ENCODE data around the gene UGT1A7. TPM values are rescaled to one million over a fixed set of nuclear protein-coding genes. Genes with fewer than 3 reads are reported as not detected.

Gene UGT1A7
- total RNA-seq, 1 donor from 2014 or later = not detected

DNA sequence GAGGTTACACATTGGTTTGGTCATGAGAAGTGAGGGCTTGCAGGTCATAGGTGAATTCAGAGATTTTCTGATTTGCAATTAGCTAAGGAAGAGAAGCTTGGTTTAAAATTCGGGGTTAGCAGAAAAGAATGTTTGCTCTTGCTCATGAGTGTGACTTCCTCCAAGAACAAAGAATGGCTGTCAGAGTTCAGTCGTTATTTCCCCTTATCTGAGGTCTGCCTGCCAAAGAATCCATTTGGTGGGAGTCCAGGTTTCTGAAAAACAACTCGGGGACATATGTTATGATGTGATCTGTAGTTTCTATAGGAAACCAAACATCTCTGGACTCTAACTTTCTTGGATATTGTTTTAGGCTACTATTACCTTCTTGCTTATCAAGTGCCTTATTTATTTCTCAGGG lies 7.8 kb downstream of the UGT1A7 start:
- H3K36me3 Mint-ChIP-seq (ENCODE audit: low read depth) = no peaks in the 10 kb centered on the region
- DNase-seq (no peak), ATAC-seq (ENCODE audit: low read depth) (no peak)
- H3K4me1 Mint-ChIP-seq = no peaks in the 10 kb centered on the region
- no peaks in the 10 kb centered on the region for H3K9me3 Mint-ChIP-seq
- intact Hi-C loops (cut with micrococcal nuclease) = no loop called here
- H3K27ac Mint-ChIP-seq = no peak overlapping the region
- ChIA-PET POLR2A (no interaction called here), CTCF (no interaction called here)
- H3K27me3 Mint-ChIP-seq = peaks cover 6% of the 10 kb centered on the region
- TF ChIP-seq, protein P1, sequence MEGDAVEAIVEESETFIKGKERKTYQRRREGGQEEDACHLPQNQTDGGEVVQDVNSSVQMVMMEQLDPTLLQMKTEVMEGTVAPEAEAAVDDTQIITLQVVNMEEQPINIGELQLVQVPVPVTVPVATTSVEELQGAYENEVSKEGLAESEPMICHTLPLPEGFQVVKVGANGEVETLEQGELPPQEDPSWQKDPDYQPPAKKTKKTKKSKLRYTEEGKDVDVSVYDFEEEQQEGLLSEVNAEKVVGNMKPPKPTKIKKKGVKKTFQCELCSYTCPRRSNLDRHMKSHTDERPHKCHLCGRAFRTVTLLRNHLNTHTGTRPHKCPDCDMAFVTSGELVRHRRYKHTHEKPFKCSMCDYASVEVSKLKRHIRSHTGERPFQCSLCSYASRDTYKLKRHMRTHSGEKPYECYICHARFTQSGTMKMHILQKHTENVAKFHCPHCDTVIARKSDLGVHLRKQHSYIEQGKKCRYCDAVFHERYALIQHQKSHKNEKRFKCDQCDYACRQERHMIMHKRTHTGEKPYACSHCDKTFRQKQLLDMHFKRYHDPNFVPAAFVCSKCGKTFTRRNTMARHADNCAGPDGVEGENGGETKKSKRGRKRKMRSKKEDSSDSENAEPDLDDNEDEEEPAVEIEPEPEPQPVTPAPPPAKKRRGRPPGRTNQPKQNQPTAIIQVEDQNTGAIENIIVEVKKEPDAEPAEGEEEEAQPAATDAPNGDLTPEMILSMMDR (IDR thresholded peaks at IDR 0.05) = no peak
- H3K4me3 Mint-ChIP-seq = no peak overlapping the region

DNA sequence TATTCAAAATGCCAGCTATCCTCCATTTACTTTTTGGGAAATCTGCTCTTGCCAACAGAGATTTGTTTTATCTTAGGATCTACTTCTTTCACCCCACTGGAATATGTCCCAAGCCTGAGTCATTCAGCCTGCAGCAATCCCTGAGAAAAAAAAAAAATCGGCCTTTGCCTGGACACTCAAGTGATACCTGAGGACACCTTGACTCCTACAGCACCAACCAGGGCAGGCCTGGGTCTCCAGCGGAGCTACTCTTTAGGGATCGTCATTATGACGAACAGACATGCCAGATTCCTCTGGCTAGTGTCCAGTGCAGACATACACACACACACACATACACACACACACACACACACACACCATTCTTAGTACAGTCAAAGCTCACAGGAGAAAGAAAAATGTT lies 8.7 kb downstream of the UGT1A7 start:
- Mint-ChIP-seq H3K4me3 (no peak overlapping the region), H3K9me3 (no peaks in the 10 kb centered on the region), H3K27me3 (peaks cover 6% of the 10 kb centered on the region), H3K27ac (no peak overlapping the region), H3K4me1 (no peaks in the 10 kb centered on the region), H3K36me3 (ENCODE audit: low read depth) (no peaks in the 10 kb centered on the region)
- ChIA-PET CTCF (no interaction called here), POLR2A (interaction anchor here (0.7 kb wide), 1 partner anchor 13 kb away, joined by 3 read pairs; no protein-coding TSS in a partner anchor)
- DNase-seq (no peak), ATAC-seq (ENCODE audit: low read depth) (no peak)
- TF ChIP-seq, protein P1 (IDR thresholded peaks at IDR 0.05) = no peak
- intact Hi-C loops (cut with micrococcal nuclease) = no loop called here

DNA sequence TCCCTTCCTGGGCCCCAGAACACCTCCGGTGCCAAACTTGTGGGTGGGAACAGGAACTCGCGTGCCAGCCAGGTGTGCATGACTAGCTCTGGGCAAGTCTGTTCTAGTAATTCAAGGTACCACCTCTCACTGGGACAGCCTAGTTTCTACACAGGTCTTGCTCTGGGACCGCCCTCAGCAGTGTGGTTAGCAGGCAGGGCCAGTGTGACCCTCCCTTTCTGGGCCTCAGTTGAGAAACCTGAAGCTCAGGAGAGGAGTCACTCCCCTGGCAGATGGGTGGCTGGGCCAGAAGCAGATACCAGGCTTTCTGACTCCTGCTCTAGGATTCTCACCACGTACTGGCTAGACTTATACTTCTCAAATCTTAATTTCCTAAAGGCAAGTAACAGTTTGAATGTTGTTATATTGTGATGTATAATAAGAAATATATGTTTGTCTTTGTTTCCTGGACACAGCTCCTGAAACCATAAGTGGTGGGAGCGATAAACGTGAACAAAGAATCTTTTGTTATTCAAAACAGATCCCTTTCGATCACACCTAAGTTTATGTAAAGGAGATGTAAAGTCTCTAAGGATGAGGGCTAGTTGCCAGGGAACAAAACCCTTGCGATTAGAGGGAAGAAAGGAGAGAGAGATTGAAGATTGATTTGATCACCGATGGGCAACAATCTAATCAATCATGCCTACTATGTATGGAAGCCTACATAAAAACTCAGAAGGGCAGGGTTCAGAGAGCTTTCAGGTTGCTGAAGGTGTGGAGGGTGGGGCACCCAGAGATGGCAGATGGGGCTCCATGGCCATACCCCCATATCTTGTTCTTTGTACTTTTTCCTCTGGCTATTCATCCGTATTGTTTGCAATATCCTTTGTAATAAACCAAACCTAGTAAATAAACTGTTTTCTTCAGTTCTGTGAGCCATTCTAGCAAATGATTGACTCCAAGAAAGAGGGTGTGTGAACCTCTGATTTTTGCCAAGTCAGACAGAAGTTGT lies 10.0 kb downstream of the UGT1A7 start:
- Mint-ChIP-seq H3K4me1 (no peaks in the 10 kb centered on the region), H3K27ac (no peak overlapping the region), H3K27me3 (peaks cover under 1% of the 10 kb centered on the region), H3K36me3 (ENCODE audit: low read depth) (no peaks in the 10 kb centered on the region), H3K9me3 (no peaks in the 10 kb centered on the region), H3K4me3 (no peak overlapping the region)
- ATAC-seq (ENCODE audit: low read depth) (no peak), DNase-seq (no peak)
- TF ChIP-seq, protein P1 (IDR thresholded peaks at IDR 0.05) = no peak
- POLR2A ChIA-PET = no interaction called here
- intact Hi-C loops (cut with micrococcal nuclease) = no loop called here
- CTCF ChIA-PET = no interaction called here

DNA sequence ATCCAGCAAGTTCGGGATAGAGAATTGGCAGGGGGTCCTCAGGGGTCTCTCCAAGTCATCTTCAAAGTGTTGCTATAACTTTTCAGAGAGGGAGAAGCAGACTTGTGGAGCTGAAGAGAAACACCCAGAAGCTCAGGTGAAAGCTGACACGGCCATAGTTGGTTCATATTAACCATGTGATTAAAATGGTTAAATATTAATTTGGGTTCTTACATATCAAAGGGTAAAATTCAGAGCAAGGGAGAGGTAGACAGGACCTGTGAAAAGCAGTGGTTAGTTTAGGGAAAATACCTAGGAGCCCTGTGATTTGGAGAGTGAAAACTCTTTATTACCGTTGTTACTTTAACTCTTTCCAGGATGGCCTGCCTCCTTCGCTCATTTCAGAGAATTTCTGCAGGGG lies 10.9 kb downstream of the UGT1A7 start, which contains the start of gene UGT1A6:
UGT1A6 (plus strand) TSS at position 243 of the 400 bp plus-strand sequence; CDS start at position 358, 115 bp downstream.
- Mint-ChIP-seq H3K4me3 (no peak within 1 kb of the TSS), H3K27me3 (peaks cover 5% of the 10 kb centered on the region), H3K4me1 (no peaks in the 10 kb centered on the region), H3K27ac (no peak within 1 kb of the TSS), H3K9me3 (no peaks in the 10 kb centered on the region), H3K36me3 (ENCODE audit: low read depth) (no peaks in the 10 kb centered on the region)
- TF ChIP-seq, protein P1 (IDR thresholded peaks at IDR 0.05) = no peak
- no peak for ATAC-seq (ENCODE audit: low read depth)
- intact Hi-C loops (cut with micrococcal nuclease) = no loop called here
- ChIA-PET CTCF (no interaction called here), POLR2A (no interaction called here)
- DNase-seq = no peak

DNA sequence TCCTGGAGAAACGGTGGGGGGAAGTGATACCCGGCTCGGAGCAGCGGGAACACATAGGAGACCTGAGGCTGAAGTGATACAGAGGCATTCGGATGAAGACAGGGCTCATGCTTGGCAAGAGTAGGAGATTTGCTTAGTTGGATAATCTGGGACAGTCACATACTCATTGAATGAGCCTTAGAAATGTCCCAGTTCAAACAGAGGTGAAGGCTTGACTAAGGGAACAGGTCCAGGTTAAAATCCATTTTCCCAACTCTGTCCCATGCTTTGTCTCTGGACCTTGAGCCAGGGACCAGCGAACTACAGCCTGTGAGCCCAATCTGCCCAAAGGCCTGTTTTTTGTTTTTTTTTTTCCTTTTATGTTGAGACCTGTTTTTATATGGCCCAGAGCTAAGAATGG lies 12.3 kb downstream of the UGT1A7 start:
- no peaks in the 10 kb centered on the region for H3K4me1 Mint-ChIP-seq
- intact Hi-C loops (cut with micrococcal nuclease) = no loop called here
- DNase-seq (no peak), ATAC-seq (ENCODE audit: low read depth) (no peak)
- ChIA-PET CTCF (no interaction called here), POLR2A (no interaction called here)
- no peaks in the 10 kb centered on the region for H3K36me3 Mint-ChIP-seq (ENCODE audit: low read depth)
- H3K27me3 Mint-ChIP-seq = peaks cover 5% of the 10 kb centered on the region
- no peak overlapping the region for H3K27ac Mint-ChIP-seq
- H3K9me3 Mint-ChIP-seq = no peaks in the 10 kb centered on the region
- no peak overlapping the region for H3K4me3 Mint-ChIP-seq
- TF ChIP-seq, protein P1 (IDR thresholded peaks at IDR 0.05) = no peak
